Stimulated activated CD4-positive, alpha-beta T cell treated with anti-CD3 and anti-CD28 coated beads, Interleukin-15, amount 100 ng/mL, for 24 hours (primary cell): ENCODE data around the gene SCCPDH.

Experiments
- DNase-seq: peaks from one replicate; pipeline ENCODE4 v3.0.0-alpha.2; 2020

SCCPDH gene

DNA sequence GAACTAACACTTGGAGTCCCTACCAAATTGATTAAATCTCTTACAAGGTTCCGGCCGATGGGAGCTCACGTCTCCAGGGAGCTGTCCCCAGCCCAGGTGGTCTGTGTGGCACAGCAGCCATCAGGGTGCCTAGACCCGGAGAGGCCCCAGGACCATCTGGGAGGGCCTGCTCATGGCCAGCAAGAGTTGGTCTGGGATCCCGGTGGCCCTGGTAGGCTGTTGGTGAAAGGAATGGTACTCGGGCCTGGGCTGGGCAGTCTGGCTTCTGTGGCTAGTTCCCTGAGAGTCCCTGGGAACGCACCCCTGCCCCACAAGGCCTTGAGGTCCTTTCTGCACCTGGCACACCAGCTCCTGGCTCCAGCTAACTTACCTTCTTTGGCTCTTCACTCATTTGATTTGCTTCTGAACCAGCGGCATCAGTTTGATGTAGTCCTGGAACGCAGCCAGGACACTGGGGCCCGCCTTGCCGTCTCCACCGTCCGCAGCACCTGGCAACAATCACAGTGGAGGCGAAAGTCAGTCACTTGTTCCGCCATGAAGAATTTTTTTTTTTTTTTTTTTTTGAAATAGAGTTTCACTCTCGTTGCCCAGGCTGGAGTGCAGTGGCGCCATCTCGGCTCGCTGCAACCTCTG lies 62.5 kb downstream of the SCCPDH start:
- DNase-seq = no peak

DNA sequence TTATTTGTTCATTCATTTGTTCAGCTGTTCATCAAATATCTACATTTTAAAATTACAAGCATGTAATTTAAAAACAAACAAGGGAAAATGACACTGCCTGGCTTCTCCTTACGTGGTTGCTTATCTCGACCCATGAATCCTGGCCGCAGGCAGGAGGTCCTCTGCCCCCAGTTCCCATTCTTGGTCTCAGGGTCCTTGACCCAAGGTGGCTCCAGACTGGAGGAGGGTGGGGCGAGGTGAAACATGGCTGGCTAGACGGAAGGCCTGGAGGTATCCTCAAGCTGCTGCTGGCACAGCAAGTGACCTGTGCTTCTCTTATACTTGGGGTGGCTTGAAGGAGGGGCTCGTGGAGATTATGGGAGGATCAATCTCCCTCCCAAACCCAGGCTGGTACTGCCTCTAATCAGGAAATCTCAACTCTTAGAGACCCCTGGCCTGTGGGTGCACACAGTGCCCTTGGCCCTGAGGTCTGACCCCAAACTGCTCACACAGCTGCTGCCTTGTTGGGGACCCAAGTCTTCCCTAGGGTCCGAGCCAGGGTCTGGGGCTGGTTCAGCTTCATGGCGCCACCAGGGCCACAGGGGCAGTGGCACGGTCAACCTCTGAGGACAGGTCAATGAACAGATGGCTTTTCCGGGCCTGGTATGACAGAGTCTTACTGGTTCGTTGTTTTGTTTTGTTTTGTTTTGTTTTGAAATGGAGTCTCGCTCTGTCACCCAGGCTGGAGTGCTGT lies 63.7 kb downstream of the SCCPDH start:
- DNase-seq = no peak

DNA sequence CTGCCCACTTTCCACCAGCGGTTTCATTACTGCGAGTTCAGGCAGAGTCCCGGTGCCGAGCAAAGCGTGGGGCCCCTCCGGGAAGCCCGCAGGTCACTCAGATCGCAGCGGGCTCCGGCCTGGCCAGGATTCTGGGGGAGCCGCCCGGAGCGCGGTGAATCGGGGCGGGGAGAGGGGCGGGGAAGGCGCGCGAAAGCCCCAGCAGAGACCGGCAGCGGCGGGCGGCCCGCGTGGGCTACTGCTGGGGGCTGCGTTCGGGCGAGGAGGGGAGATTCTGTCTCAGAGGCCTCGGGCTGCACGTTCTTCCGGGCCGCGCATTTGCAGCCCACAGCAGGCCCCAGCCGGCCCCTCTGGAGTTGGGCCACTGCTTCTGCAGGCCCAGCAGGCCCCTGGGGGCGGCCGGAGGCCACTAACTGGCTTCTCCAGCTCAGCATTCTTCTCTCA lies 64.7 kb downstream of the SCCPDH start:
- no peak for DNase-seq

DNA sequence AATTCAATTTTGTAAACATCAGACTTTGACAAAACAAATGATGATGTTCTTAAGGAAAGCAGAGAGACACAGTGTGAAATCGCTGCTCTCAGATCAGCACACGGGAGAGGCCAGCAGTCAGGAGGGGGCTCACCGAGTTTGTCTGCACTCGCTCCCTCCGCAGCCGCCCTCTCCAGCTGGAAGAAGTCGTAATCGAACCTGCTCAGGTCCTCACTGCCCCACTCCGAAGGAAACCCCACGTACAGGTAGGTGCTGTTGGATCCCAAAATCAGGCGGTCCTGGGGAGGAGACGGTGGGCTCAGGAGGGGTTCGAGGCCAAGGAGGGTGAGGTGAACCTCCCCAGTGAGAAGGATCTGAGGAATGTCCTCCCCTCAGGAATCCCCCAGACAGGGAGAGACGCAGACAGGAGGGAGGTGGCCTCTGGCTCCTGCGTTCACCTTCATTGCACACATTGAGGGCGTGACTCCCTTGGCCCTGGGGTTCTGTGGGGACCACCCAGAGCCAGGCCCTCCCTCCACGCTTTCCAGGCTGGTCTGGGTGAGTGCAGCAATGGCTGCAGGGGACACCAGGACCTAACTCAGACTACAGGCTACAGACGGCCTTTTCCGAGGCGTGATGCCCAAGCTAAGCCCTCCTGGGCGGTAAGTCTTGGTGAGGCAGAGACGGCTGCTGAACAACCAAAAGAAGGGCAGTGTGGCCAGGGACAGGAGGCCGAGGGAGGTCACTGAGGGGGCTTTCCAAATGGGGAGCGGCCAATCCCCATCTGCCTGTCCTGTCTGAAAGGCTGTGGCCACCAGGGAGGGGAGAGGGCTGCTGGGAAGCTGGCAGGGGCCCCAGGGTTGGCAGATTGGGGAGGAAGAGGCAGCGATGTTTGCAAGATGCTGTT lies 65.5 kb downstream of the SCCPDH start:
- DNase-seq = no peak

DNA sequence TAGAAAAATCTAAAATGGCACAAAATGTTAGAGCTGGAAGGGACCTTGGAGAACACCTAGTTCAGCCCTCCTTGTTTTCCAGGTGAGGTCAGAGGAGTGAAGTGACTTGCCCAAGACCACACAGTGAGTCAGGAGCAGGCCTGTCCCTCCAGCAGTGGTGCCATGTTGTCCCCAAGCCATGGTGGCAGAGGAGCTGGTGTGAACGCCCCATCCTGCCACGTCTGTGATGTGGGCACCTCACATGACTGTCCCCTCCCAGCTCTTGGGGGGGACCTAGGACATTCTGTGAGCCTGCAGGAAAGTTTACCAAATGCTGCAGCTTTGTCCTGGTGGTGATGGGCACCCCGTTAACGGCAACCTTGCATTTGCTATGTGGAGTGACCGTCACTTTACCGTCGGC lies 66.2 kb downstream of the SCCPDH start:
- no peak for DNase-seq

DNA sequence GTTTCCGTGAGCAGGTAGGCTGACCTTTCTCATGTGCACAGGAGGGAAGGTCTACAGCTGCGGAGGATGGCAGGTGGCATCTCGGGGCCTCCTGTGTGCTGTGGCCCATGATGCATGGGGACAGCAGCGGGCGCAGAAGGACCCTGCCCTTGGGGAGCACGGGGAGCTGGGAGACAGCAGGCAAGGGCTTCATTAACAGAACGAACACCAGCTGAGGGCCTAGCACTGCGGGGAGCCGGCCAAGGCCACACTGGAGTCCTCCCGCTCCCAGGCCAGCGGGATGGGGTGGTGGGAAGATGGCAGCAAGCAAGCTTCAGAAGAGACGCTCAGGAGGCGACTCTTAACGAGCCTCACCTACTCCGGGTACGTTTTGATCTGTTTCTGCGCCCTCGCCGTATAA lies 66.6 kb downstream of the SCCPDH start:
- no peak for DNase-seq

DNA sequence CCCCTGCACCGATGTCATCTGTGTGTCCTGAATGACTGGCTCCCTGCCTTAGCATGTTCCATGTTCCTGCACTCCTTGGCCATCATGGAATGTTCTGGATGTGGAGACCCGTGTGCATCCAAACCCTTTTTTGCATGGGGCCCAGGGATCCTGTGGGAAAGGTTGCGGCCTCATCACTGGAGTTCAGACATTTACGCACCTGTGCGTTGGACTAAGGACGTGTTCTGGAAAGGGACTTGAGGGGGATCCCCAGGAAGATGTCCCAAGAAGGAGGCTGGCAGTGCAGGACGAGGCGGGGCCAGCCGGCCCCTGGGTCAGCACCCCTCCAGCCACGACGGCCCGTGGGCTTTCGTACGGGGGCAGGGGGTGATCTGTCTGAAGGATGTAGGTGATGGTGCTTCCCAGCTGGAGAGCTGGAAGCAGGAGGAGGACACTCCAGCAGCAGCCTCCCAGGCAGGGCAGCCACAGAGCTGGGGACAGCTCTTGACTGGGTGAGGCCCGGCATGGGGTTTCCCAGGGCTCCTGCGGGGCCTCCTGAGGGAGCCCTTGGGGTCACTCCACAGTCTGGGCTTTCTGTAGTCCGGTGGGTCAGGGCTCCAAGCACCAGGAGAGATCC lies 67.2 kb downstream of the SCCPDH start:
- no peak for DNase-seq

DNA sequence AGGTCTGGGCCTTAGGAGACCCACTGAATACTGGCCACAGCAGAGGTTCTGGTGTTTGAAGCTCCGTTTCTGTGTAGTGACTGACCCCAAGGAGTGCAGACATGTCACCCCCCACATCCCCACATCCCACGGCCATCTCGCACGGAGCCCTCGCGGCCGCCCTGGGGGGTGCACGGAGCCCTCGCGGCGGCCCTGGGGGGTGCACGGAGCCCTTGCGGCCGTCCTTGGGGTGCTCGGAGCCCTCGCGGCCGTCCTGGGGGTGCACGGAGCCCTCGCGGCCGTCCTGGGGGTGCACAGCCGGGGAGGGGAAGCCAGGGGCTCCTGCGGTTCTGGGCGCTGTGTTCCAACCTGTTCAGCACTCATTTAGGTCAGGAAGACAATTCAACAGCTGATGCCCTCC lies 68.4 kb downstream of the SCCPDH start:
- DNase-seq = no peak

DNA sequence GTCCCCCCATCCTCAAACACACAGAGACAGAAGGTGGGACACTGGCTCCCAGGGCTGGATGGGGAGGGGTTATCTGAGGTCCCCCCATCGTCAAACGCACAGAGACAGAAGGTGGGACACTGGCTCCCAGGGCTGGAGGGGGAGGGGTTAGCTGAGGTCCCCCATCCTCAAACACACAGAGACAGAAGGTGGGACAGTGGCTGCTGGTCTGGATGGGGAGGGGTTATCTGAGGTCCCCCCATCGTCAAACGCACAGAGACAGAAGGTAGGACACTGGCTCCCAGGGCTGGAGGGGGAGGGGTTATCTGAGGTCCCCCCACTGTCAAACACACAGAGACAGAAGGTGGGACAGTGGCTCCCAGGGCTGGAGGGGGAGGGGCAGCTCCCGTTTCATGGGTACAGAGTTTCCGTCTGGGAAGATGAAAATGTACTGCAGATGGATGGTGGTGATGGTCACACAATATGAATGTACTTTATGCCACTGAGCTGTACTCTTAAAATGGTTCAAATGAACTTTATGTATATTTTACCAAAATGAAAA lies 69.2 kb downstream of the SCCPDH start:
- DNase-seq = no peak

DNA sequence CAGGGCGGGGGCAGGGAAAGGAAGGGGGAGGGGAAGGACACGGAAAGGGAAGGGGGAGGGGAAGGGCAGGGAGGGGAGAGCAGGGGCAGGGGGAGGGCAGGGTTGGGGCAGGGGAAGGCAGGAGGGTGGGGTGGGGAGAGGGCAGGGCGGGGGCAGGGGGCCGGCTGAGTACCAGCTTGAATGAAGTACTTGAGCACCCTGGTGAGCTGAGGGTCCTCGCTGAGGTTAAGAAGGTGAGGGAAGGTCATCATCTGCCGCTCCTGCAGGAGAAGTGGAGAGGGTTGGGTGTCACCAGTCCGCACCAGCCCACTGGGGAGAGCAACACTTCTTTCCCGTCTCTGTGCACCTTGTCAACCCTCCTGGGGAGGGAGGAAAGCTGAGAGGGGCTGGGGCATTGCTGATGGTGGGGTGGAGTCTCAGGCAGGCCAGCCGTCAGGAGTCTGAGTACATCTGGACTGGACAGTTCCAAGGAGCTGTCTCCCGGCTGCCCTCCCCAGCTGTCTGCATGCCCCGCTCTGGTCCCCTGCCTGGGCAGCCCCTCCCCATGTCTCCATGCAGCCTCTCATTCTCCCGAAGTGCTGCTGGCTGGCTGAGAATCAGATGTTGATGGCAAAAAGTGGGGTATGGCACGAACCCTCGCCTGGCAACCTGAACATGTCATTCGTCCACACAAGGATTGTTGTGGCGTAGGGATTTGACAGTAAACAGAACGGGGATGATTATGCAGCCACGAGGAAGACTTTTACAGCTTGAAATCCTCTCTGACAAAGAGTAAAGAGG lies 70.0 kb downstream of the SCCPDH start:
- DNase-seq = no peak

DNA sequence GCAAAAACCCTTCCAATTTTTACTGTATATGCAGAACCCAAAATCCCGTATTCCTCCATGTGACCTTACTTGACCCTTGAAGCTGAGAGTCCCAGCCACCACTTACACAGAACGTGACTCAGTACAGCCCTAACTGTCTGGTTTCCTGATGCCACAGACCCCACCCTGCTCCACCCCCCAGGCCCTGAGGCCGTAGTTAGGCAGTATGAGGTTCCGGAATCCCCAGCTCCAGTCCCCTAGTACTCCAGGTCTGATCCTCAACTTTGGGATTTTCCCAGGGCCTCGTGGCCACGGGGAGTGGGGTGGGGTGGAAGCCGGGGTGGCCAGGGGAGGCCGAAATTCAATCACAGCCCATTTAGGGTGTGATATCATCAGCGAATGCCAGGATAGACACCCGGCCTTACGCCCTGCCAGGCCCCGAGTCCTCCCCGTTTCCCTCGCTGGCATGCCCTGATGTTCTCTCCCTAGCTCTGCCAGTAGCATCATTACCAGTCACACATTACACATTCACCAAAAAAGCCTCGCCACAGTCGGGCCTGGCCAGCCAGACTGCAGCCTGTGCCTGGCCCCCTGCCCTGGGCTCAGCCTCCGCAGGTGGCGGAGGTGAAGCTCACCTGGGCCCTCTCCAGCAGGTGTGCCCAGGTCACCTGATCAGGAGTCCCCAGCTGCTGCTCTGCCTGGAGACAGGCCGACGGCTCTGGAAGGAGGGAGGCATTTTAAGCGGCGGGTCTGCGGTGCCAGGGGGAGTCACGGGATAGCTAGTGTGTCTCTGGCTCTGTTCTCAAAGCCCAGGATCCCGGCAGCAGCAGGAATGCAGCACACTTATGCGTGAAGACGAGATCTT lies 70.8 kb downstream of the SCCPDH start:
- DNase-seq = no peak

DNA sequence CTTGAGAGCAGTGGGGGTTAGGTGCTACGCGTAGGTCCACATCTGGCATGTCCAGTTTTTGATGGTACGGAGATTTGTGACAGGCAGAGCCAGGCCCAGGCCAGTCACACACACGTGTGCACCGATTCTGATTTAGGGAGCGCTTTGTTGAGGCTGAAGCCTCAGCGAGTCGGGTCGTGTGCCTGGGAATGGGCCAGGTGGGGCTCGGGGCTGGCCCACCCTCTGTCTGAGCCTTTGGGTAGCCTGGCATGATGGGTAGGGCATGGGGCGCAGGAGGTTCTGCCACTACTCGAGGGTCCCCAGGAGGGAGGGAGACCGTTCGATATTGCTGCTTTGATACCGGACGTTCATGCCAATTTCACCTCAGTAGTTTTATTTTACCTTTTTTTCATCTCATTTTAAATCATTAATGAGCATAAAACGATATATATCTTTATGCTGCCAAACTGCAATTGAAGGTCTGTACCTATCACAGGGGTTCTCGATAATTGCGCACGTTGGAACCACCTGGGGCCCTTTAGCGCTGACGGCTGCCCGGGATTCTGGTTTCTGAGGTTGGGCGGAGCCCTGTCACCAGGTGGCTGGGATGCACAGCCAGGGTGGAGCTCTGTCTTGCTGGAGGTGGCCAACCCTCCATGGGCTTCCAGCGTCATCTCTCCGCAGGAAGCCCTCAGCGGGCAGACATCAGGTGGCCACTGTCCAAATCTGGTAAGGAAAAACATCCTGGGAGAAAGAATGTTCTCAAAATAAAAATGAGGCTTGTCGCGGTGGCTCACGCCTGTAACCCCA lies 71.9 kb downstream of the SCCPDH start:
- DNase-seq = no peak

DNA sequence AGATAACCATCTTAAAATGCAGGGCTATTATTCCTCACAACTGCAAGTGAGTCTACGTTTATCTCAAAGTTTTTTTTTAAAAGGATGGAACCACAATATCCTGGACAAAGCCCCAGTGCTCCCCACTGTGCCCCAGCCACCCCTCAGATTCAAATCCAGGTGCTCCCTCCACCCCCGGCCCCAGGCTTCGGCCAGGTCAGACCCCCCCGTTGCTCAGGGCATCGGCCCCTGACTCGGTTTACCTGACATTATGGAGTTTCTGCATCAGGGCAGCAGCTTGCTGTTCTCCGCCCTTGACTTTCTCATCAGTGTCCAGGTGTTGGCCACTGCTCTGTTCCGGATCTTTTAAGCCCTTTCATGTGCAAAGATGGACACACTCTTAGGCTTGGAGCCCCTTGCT lies 72.9 kb downstream of the SCCPDH start:
- DNase-seq = no peak

DNA sequence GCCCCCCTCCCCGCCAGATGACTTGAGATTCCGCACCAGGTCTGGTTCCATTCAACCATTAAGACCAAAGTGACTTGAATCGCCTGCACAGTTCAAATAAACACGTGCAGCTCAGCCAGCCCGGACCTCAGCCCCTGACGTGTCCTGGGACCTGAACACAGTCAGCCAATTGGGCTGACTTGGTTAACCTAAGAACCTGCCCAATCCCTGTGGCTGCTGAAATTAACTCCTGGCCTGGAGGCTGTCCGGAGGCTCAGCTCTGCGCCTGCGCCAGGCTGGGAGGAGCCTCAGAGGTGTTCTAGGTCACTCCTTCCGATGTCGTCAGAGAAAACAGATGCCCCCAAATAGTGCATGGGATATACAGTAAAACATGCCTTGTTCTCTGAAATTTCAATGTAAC lies 73.4 kb downstream of the SCCPDH start:
- DNase-seq = no peak

DNA sequence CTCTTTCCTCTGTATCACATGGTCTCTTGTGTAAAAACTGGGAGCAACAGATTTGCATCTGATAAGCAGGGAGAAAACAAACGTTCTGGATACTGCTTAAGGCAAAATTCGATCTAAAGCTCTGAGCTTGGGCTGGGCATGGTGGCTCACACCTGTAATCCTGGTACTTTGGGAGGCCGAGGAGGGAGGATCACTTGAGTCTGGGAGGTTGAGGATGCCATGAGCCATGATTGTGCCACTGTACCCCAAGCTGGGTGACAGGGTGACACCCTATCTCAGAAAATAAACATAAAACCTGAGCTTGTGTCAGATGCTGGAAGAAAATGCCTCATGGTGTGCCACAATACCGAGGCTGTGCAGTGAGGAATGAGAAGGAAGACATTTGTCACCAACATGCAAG lies 73.9 kb downstream of the SCCPDH start:
- DNase-seq = no peak

DNA sequence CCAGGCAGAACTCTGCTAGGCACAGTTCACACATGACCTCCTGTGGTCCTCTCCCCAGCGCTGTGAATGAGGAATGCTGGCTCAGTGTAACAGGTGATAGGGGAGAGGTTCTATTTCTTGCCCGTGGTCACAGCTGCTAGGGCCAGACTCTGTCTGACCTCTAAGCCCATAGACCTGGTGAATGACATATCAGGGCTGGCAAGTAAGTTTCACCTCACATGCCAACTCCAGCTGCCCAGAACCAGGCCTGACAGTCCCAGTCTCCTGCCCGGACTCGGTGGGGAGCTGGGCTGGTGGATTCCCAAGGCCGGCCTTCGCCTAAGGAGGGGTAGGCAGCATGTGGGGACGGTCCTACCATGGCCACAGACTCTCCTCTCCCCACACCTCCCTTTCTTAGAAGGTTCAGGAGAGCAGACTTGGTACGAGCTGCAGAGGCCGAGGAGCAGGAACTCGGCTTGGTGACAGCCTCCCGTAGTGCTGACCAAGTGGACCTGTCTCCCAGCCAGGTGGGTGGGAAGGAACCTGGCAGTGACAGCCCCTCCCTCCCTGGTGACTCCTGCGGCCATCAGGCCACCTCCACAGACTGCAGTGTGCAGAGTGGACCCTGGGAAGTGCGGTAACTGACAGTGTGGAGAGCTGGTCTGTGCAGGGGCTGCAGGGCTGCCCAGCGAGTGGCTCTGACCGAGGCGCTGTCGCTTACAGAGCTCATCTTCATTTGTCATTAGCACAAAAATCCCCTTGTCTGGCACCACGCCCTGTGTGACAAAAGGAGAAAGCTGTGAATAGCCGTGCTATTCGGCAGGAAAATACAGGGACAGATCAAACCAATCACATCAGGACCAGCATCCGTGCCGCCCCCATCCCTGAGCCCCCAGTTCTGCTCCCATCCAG lies 74.6 kb downstream of the SCCPDH start:
- no peak for DNase-seq

DNA sequence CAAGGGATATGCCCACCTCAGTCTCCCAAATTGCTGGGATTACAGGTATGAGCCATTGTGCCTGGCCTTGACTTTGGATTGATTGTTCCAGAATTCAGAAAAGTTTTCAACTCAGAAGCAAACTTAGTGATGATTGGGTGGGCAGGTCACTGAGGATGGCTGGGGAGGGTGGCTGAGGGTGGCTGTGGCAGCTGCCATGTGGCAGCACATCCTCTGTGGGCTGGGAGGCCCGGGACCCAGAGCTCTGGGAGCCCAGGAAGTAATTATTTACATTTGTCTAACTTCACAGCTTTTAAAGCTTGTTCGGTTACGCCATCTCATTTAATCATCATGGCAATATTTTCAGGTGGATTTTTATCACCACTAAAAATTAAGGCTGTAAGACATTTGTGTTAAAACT lies 76.1 kb downstream of the SCCPDH start:
- no peak for DNase-seq

DNA sequence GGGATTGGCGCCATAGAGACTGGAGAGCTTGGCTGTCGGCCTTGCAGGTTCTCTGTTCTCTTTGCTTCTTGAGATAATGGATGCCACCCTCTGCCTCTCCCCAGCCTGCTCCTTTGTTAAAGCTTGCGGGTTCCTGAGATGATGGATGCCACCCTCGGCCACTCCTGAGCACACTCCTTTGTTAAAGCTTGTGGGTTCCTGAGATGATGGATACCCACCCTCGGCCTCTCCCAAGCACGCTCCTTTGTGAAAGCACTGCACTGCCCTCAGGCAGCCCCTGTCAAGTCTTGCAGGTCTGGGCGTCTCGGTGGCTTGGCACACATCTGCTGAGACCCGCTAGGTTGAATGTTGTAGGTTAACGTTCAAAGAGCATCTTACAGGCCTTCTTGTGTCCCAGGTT lies 76.5 kb downstream of the SCCPDH start:
- no peak for DNase-seq

DNA sequence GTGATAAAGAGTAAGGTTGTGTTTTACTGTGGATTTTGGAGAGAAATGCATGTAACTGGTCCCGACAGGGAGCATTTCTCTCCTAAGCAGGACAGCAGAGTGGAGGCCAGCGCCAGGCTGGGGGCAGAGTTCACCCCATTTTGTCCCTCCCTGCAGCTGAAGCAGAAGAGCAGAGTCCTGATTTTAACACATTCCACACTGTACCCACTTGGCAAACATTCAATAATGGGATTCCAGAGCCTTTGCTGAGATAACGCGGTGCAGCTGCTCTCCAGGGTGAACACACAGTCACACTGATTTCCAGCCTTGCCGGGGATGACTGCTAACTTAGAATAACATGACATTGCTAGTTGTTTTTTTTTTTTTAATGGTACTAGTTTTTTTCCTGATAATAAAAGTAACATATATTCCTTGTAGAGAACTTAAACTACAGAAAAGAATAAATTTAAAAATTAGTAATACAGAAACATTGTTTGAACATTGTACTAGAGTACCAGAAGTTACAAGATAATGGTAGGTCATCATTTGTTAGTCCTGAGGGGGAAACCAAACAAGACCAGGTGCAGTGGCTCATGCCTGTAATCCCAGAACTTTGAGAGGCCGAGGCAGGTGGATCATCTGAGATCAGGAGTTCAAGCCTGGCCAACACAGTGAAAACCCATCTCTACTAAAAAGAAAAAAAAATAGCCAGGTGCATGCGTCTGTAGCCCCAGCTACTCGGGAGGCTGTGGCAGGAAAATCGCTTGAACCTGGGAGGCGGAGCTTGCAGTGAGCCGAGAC lies 77.2 kb downstream of the SCCPDH start:
- DNase-seq = no peak
